ENCODE measurements around the gene C17orf113. TPM values are rescaled to one million over a fixed set of nuclear protein-coding genes. Genes with fewer than 3 reads are reported as not detected.

Gene C17orf113
- total and polyA plus RNA-seq, 2 of the 13 experiments (the other 11 are each of a cell fraction or from before 2014, with no cell fraction given): 0.87 to 1.1 TPM

DNA sequence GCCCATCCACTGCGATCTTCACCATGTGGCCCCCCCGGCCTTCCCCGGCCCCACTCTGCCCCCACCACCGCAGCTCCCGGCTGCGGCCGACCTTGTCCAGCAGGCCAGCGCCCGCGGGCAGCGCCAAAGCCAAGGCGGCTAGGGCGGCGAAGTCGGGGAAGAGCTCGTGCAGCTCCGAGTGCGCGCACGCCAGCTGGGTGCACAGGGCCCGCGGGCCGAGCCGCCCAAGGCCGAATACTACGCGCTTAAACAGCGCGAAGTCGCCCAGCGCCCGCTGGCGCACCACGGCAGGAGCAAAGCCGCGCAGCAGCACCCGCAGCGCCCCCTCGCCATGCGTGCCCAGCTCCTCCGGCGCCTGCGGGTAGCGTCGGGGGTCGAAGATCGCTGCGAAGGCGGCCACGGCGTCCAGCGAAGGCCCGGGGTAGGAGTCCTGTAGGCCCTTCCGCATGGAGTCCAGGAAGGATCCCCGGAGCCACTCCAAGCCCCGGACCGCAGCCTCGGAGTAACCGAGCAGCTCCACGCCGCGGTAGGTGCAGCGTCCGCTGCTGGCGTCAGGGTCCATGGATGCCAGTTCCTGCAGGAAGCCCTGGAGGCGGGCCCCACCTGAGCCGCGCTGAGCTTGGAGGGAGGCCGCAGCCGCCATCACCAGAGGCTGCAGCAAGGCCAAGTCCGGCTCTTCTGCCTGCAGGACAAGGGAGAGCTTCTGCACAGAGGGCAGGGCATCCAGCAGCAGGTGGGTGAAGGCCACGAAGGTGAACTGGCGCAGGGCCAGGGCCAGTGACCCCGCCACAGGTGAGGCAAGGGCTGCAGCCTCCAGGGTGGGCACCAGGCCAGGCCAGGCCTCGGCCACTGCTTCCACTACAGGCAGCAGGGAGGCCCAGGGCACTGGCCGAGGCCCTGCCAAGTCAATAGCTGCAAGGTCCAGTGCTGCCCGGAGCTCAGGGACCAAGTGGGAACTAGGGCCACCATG is 10.3 kb downstream of the C17orf113 start (continued):
- TF ChIP-seq SALL2 (CRISPR knock-in tag; IDR thresholded peaks at IDR 0.05) (no peak), ATF7-NPFF (CRISPR knock-in tag; IDR thresholded peaks at IDR 0.05; ENCODE audit: low read depth) (no peak), ZSCAN9 (CRISPR knock-in tag; IDR thresholded peaks at IDR 0.05; ENCODE audit: borderline replicate concordance) (no peak), SNAPC4 (CRISPR knock-in tag; IDR thresholded peaks at IDR 0.05) (no peak), NR1H2 (CRISPR knock-in tag; IDR thresholded peaks at IDR 0.05; ENCODE audit: borderline replicate concordance, low read depth) (no peak), MAFG (CRISPR knock-in tag; IDR thresholded peaks at IDR 0.05) (no peak)

Measured in HepG2 (cell line).